Measurements from ENCODE around the gene STAT5B.
"Not testable (repeated sequence)": the region's sequence is repeated elsewhere in the genome, so short reads cannot be mapped to it uniquely, and the experiment has no call there.

Gene STAT5B

DNA sequence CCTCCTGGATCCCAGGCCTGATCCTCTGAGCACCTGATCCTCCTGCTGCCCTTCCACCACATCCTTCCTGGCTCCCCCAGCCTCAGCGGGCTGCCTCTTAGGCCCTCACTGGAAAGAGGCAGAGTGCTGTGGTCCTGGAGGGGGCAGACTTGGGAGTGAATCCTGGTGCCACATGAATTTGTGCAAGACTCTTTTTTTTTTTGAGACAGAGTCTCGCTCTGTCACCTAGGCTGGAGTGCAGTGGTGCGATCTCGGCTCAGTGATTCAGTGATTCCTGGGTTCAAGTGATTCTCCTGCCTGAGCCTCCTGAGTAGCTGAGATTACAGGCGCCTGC is 84.9 kb downstream of the STAT5B start:
- DNase-seq: no peak

DNA sequence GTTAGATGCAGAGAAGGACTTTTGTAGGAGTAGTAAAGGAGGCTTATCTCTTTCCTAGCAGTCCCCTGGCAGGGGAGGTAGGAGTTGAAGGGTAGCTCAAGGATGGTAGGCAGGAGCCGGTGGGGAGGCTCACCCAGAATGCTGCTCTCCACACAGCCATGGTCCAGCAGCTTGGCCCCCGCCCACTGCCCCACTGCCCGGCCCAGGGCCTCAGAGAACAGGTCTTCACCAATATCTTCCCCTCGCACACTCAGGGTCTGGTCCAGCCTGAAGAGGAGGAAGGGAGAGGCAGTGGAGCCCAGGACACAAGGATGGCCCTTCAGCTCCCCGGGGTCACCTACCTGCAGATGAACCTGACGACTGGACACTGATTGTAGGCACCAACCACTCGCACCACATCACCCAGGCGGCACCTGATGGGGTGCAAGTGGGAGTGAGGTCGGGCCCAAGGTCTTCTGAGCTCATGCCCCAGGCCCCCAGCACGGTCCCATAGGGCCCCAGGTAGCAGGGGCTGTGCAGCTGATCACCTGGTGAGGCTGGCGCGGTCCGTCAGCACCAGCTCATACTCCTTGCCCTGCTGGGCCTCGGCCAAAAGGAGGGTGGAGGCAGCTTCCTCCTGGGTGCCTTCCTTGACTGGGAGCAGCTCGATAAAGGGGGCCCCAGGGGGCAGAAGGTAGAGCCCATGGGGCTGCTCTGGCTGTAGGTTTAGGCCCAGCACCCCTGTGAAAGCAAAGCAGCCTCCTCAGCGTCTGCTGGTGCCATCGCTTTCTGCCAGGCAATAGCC is 85.5 kb downstream of the STAT5B start:
- no peak for DNase-seq

DNA sequence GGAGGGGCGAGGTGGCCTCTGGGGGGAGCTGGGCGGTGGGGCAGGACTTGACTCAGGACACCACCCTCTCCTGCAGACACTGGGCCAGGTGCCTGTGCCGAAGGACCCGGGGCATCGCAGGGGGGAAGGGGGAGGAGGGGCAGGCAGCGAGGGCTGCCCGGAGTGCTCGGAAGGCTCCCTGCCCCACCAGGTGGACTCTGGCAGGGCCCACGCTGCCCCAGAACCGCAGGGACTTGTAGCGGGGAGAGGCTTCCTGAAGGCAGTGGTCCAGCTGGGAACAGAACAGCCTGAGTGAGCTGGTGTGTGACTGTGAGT is 86.6 kb downstream of the STAT5B start:
- DNase-seq: no peak

DNA sequence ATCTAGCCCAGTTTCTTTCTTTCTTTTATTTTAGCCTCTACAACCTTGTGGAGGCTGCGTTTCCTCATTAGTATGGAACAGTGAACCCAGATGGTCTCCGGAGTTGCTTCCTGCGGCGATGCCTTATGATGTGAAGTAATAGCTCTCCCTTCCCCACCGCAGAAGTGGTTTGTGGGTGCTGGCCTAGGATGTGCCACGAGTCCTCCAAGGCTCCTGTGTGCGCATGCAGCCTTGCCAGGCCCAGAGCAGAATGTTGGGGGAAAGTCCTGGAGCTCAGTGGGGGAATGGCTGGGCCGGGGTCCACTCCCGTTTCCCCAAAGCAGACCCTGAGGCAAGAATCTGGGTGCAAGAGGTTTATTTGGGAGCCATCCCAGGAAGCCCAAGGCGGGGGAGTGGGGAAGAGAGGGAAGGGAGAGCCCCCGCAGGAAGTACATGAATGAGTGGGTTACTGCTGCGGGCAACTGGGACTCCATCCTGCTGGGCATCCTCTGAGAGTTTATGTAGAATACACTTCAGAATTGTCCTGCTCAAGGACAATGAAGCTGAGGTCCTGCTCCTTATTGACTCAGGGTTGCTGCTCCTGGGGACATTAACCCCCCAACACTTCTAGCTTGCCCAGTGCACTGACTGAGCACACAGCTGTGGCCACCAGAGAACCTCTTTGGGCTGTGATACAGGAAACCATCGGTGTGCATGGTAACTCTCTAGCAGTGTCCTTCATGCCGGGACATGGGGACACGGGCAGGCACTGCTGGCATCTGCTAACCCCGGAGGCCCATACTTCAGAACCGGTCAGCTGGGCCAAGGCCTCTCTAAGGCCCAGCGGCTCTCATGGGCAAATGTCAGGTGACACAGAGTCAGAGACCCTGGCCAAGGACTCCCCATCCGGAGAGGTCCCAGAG is 87.2 kb downstream of the STAT5B start:
- peak; percentile 33 for DNase-seq

DNA sequence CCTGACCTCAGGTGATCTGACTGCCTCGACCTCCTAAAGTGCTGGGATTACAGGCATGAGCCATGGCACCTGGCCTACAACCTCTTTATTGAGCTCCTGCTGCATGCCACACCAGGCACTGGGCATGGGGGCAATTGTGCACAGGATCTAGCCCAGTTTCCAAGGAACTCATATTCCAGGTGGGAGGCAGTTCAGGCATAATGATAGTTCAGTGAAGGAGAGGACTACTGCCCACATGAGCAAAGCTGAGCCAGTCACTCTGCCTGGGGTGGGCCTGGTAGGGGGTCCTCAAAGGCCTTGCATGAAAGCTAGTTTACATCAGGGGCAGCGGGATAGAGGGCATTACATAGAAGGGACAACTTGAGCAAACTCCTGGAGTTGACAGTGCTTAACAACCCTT is 88.4 kb downstream of the STAT5B start:
- DNase-seq: no peak

DNA sequence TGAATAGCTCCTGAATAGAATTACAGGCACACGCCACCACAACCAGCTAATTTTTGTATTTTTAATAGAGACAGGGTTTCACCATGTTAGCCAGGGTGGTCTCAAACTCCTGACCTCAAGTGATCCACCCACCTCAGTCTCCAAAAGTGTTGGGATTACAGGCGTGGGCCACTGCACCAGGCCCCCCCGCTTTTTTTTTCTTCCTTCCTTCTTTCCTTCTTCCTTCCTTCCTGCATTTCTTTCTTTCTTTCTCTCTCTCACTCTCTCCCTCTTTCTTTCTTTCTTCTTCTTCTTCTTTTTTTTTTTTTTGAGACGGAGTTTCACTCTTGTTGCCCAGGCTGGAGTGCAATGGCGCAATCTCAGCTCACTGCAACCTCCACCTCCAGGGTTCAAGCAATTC is 90.0 kb downstream of the STAT5B start:
- not testable (repeated sequence) for DNase-seq

DNA sequence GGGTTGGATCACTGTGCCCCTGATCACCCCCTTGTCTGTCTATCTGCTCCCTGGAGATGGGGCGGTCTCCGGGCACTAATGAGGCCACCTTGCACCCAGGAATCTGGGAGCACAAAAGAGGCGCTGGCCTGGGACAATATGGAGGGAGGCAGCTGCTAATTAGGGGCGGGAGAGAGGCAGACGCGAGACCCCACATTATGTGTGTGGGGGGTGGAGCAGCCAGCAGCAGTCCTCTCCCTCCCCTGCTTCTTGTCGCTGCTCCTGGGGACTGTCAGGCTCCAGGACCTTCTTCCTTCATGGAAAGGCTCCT is 90.6 kb downstream of the STAT5B start:
- DNase-seq: no peak

DNA sequence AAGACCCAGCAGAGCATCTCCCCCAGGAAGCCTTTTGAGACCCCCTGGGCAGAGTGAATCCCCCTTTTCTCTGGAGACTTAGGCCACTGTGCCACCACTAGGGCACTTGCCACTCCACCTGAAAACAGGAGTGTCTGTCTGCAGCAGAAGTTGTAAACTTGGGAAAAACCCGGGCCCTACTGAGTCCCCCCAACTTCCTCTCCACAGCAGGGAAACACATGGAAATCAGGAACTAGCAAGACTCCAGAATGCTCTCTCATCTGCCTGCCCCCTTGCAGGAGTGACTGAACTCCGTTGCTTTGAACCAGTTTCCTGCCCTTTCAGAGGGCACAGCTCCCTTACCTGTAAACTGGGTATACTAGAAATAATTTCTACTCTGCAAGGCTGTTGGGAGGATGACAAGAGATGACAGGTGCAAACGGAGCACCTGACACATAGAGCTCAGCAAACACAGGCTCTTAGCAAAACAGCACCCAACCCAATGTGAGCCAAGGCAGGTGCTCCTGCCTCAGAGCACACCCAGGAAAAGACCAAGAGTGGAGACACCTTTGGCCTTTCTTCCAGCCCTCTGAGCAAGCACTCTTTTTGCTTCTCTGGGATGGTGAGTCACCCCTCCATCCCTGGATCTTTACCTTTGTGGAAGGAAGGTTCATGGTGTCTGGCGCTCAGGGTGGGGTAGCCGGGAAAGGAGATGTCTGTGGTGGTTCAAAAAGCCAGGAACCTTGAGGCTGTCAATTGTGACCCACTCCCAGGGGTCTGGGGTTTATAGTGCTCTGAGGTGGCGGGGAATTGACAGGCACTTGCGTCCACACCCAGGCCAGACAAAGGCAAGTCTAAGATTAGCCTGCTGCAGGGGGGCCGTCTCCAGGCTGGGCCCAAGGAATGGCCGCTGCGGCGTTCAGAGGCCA is 91.2 kb downstream of the STAT5B start, which contains the start of gene HCRT:
HCRT (minus strand) TSS at position 740 of the 908 bp plus-strand sequence; CDS start at position 653, 87 bp downstream.
- no peak for DNase-seq

DNA sequence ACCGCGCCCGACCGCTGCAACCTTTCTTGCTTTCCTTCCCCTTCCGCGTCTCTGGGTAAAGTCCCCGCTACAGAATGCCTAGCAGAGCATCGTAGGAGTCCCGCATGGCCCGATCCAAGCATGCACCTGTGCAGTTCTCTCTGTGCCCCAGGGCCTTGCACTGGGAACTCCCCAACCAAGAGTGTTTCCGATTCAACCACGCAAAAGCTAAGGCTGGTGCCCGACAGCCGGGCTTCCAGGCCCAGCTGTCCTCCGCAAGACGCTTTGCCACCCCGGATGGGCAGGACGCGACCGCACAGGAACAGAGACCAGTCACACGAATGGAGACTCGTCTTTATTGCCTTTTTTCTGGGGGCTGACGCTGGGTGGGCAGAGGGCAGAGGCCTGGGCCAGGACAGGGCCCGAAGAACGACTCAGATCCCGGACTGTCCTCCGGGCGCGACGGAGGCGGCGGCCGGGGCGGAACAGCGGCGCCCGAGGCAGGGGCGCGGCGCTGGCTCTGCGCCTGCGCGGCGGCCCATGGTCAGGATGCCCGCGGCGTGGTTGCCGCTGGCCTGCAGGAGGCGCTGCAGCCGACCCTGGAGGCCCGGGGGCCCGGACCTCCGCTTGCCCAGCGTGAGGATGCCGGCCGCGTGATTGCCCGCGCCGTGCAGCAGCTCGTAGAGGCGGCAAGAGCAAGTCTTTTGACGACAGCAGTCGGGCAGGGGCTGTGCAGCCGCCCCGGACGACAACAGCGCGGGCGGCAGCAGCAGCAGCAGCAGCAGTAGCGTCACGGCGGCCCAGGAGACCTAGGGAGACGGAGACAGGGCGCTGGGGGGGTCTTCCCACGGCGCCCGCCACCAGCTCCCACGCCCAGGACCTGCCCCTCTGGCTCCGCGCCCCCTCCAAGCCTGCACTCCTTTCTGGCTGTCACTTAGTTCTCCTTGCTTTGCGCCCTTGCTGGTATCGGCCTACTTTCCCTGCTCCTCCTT is 92.2 kb downstream of the STAT5B start:
- peak; percentile 76 for DNase-seq

DNA sequence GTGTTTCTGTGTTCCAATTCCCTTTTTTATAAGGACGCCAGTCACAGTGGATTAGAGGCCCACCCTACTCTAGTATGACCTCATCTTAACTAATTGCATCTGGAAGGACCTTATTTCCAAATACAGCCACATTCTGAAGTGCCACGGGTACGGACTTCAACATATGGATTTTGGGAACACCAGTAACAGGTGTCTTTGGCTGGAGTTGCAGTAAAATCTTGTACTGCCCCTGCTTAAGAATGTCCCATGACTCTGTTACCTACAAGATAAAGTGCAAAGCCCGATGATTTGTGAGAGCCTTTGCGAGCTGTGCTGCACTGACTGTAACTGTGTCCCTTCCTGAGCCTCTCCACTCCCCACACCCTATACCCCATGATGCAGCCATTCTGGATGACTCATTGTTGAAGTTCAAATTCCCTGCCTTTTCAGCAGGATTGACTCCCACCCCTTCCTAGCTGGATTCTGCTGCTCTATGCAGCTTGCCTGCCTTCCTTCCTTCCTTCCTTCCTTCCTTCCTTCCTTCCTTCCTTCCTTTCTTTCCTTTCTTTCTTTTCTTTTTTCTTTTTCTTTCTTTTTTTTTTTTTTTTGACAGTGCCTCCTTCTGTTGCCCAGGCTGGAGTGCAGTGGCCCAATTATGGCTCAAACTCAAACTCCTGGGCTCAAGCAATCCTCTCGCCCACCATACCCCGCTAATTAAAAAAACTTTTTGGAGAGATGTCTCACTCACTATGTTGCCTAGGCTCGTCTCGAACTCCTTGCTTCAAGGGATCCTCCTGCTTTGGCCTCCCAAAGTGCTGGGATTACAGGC is 93.1 kb downstream of the STAT5B start:
- DNase-seq: no peak

DNA sequence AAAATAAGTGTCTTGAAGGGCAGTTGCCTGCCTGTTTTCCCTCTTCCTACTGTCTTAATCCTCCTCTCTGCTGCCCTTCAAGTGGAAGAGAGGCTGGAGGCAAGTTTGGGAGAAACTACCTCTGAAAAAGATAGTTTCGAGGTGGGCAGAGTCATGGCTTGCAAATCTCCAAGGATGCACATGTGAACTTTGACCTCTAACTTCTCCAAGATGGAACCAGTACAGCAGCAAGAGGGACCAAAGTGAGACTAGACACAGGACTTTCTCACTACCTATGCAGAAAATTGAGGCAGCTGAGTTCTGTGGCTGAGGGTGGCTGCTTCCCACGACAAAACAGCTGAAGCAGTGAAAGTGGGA is 94.4 kb downstream of the STAT5B start:
- DNase-seq: no peak

DNA sequence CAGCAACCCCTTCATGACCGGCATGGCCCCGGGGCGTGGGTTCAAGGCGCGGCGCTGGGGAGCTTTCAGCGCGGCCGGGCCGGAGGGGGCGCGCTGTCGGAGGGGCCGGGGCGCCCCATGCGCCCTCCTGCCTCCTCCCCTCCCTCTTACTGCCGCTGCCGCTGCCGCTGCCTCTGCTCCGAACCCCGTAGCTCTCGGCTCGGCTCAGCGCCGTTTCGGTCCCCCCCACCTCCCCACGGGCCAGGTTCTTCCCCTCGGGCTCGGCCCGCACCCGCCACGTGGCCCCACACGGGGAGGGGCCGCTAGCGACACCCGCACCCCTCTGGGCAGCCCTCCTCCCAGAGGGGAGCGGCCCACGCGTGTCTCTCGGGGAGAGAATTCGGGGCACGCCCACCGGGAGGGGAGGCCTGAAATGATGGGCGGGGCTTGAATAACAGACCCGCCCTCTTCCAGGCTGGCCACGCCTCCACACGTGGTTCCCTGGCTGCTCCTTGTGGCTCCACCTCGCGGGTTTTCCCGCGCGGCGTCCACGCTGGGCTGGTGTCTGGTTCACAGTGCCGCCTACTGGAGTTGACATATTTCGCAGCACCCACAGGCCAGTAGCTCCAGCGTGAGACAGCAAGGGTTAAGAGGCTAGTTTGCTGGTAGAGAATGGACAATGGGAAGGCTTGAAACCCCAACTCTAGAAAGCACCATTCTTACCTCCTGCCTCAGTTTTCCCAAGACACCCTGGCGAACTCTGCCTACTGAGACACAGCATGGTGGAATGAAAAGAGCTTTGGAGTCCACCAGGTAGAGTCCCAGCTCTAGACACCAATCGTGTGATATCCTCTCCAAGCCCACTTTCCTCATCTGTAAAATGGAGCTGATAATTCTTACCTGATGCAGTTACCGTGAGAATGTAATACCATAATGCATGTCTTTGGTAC is 95.0 kb downstream of the STAT5B start, which contains the start of gene KCNH4:
KCNH4 (minus strand) TSS at position 221 of the 929 bp plus-strand sequence; CDS start at position 24, 197 bp downstream.
- peak; percentile 92 for DNase-seq

DNA sequence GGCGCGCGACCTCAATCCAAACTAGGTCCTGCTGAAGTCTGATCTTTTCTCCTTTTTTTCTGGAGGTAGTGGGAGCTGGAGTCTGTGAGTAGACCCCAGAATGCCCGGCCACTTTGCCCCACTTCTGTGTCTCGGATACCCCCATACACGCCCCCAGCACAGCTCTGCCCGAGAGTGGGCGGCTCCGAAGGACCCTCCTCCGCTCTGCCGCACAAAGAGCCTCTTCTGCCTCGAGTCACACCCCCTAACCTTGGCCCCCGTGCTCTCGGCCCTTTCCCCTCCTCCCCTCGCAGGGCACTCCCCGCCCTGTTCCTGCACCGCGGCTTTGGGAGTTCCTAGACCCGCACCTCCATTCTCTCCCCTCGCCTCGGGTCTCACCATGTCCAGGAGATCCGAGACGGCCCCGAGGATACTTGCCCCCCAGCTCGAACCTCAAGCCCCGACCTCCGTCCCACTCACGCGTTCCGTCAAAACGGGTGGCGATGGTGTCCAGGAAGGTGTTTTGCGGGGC is 95.7 kb downstream of the STAT5B start:
- no peak for DNase-seq

DNA sequence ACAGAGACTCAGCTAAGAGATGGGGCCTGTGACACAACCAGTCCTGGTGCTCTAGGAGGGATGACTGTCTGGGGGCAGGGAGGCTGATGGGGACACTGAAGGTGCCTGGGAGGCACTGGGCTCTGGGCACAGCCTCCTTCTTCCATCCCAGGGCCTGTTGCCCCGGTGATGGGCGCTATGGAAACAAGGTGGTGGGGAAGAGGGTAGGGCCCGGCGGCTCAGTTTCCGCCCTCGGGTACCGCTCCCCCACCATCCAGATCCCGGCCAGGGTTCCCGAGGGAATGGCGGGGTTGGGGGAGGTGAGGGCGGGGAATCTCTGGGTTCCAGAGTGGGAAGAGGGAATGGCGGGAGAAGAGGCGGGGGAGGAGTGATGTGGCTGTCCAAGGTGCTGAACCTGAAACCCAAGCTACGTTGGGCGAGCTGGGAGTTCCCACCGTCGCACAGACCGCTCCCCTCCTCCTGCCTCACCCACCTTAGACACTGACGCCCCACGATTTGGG is 96.2 kb downstream of the STAT5B start:
- DNase-seq: no peak

DNA sequence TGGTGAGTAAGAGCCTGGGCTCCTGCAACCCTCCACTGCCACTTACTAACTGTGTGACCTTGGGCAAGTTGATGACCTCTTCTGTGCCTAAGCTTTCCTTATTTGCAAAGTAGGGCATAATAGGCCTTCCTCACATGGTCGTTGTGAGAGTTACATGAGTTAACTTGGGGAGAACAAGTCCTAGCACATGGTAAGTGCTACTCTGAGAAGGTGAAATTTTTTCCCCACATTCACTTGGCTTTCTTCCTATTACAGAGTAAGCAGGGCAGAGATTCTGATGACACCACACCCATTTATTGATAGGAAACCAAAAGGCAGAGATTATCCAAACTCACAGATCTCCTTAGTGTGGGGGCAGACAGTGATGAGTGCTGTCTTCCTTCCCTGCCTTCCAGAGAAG is 96.9 kb downstream of the STAT5B start:
- no peak for DNase-seq

DNA sequence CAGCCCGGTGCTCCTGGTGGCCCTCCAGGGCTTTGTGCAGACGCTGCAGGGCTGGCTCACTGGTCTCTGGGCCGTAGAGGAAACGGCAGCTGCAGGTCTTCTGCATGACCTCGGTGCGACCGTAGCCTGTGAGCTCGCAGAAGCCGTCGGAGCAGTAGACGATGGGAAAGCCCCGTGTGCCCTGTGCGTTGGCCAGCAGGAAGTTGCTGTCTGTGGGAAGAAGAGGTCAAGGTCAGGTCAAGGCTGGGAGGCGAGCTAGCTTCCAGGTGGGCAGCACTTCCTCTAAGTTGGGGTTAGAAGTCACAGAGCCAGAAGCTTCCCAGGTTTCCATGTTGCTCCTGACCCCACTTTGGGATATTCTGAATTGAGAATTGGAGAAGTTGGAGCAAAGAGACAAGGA is 97.4 kb downstream of the STAT5B start:
- DNase-seq: peak; percentile 65

DNA sequence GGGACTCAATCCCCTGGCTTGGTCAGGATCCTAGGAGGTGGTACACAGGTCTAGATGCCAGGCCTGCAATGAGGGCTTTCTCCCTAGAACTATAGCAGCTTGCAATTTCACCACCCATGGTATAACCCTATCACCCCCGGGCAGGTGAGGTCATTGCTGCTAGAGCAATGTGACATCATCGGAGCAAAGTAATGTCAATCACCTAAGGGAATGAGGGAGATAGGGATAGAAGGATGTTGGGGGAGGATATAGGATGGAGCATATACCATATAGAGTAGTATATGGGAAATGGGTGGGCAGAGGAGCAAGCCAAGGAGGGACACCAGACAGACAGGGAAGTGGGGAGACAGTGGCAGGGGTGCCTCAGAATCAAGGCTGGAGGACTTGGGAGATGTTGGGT is 98.5 kb downstream of the STAT5B start:
- no peak for DNase-seq

DNA sequence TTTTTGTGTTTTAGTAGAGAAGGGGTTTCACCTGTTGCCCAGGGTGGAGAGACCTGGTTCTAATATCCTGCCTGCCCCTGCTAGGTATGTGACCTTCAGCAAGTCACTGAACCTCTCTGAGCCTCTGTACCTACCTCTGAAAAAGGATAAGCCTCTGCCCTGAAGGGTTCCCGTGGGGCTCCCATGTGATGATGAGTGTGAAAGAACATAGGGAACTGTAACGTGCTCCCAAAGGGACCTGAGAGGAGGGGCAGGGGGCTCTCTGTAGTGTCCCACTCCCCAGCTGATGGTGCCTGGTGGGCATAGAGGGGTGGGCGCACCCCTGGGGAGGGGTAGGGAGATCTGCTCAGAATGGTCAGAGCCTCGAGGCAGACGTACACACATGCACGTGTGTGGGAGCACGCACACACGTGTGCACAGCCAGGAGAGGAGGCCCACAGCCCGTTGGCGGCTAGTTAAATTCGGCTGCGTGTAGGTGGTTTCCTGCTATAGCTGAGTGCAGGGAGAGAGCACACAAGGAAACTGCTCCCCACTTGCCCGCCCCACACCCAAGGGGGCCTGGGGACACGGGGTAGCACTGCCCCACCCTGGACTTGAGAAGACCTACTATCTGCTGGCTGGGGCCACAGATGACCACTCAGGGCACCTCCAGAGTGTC is 101.9 kb downstream of the STAT5B start:
- DNase-seq: no peak

DNA sequence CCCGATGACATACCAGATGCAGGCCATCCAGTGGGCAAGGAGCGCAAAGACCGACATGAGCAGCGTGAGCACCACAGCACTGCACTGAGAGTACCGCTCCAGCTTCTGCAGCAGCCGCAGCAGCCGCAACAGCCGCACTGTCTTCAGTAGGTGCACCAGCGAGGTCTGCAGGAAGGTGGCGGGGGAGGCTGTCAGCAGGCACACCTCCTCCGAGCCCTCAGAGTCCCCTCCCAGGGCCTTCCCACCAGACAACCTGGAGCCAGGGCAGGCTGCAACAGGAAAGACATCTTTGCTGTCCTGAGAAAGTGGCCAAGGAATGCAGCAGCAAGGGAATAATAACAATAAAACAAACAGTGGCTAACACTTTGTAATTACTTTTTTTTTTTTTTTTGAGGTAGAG is 104.4 kb downstream of the STAT5B start:
- DNase-seq: no peak
